B cell (primary cell): ENCODE results near the gene DNASE1L3. TPM values are rescaled to one million over a fixed set of nuclear protein-coding genes. Genes with fewer than 3 reads are reported as not detected.

Source experiments
- ATAC-seq: fragments of 200-7000 bp; cut with Tn5 transposase; one replicate; pipeline ENCODE4 v1.10.0; 2021; ENCODE audit warnings: low read depth, mild to moderate bottlenecking, moderate number of reproducible peaks, moderate library complexity
- CTCF ChIA-PET: fragments of 350-600 bp; sonication (Branson Sonifier 250); formaldehyde crosslinking; loops from one replicate; lab custom pipeline; 2021; ENCODE audit warnings: antibody characterized with exemption, inconsistent platforms; lab: Charles Lee
- POLR2A ChIA-PET: fragments of 350-600 bp; sonication (Branson Sonifier 250); formaldehyde crosslinking; loops from one replicate; lab custom pipeline; 2021; ENCODE audit warnings: antibody characterized with exemption; lab: Charles Lee
- DNase-seq: peaks from one replicate; pipeline ENCODE4 v3.0.0; 2013
- H2AFZ ChIP-seq: 2 replicates; pipeline ENCODE4 v1.6.1; 2012; ENCODE audit warnings: mild to moderate bottlenecking, low read depth, low read length; ENCODE audit not compliant: insufficient read depth, poor library complexity, severe bottlenecking
- H3K27ac ChIP-seq, 2 donors: 1 replicate in 1 of 2; 2 replicates in 1 of 2; pipeline ENCODE4 v1.5.1; 2012 to 2013; ENCODE audit warnings: low read length in 2 of 2, mild to moderate bottlenecking in 2 of 2, moderate library complexity in 1 of 2
- H3K27me3 ChIP-seq, 4 experiments: fragments of 200-600 bp in 1 of 4; sonication (generic) in 1 of 4; replicated peaks in 1 of 4; 1 replicate in 2 of 4; 2 replicates in 2 of 4; pipeline versions ENCODE4 v1.6.1 to v1.7.0; 2013 to 2016; ENCODE audit warnings: low read length in 3 of 4, mild to moderate bottlenecking in 2 of 4, mixed read lengths in 1 of 4, moderate library complexity in 1 of 4; ENCODE audit not compliant: insufficient read depth in 4 of 4, control insufficient read depth in 3 of 4; ENCODE audit errors: control extremely low read depth in 1 of 4
- H3K36me3 ChIP-seq, 2 experiments: replicated peaks in 1 of 2; 1 replicate in 1 of 2; 2 replicates in 1 of 2; pipeline versions ENCODE4 v1.6.1 to v1.7.1; 2013; ENCODE audit warnings: low read length in 1 of 2; ENCODE audit not compliant: insufficient read depth in 2 of 2, control insufficient read depth in 1 of 2; ENCODE audit errors: control extremely low read depth in 1 of 2, extremely low read depth in 1 of 2
- H3K4me1 ChIP-seq, 2 donors: fragments of 200-600 bp in 1 of 2; sonication (generic) in 1 of 2; 1 replicate in 1 of 2; 2 replicates in 1 of 2; pipeline versions ENCODE4 v1.5.1 to v1.6.1; 2013 to 2017; ENCODE audit warnings: low read length in 2 of 2; ENCODE audit not compliant: control insufficient read depth in 2 of 2, insufficient read depth in 2 of 2
- H3K4me2 ChIP-seq: replicated peaks from 2 replicates; pipeline ENCODE3; 2012; ENCODE audit warnings: mild to moderate bottlenecking, low read depth, low read length; ENCODE audit not compliant: poor library complexity, severe bottlenecking
- H3K4me3 ChIP-seq, 5 experiments: fragments of 200-600 bp in 1 of 5; sonication (generic) in 1 of 5; 1 replicate in 3 of 5; 2 replicates in 2 of 5; pipeline versions ENCODE4 v1.5.1 to v1.7.0; 2011 to 2016; ENCODE audit warnings: low read length in 4 of 5, mild to moderate bottlenecking in 4 of 5, low read depth in 2 of 5, control low read depth in 1 of 5, moderate library complexity in 1 of 5; ENCODE audit not compliant: insufficient read depth in 1 of 5; ENCODE audit errors: control extremely low read depth in 1 of 5, extremely low read depth in 1 of 5
- H3K79me2 ChIP-seq: fragments of 200-600 bp; sonication (generic); one replicate; pipeline ENCODE4 v1.6.0; 2016; ENCODE audit warnings: low read length; ENCODE audit not compliant: control insufficient read depth, insufficient read depth
- H3K9ac ChIP-seq: fragments of 200-600 bp; sonication (generic); 2 replicates; pipeline ENCODE4 v1.6.1; 2017; ENCODE audit warnings: mild to moderate bottlenecking, low read length, moderate library complexity
- H3K9me3 ChIP-seq, 3 donors: one replicate each; pipeline versions ENCODE4 v1.6.1 to v1.7.1; 2013; ENCODE audit warnings: low read length in 2 of 3; ENCODE audit not compliant: control insufficient read depth in 2 of 3, insufficient read depth in 1 of 3; ENCODE audit errors: control extremely low read depth in 1 of 3
- H4K20me1 ChIP-seq: 2 replicates; pipeline ENCODE4 v1.6.0; 2012; ENCODE audit warnings: mild to moderate bottlenecking, low read length; ENCODE audit not compliant: insufficient read depth, control insufficient read depth, poor library complexity, severe bottlenecking
- H3K27ac Mint-ChIP-seq: one replicate; pipeline ENCODE4 v1.8.0; 2021; ENCODE audit warnings: mixed read lengths
- H3K27me3 Mint-ChIP-seq: one replicate; pipeline ENCODE4 v1.8.0; 2021; ENCODE audit warnings: mixed read lengths
- H3K4me1 Mint-ChIP-seq: one replicate; pipeline ENCODE4 v1.8.0; 2021; ENCODE audit warnings: mixed read lengths
- H3K4me3 Mint-ChIP-seq: one replicate; pipeline ENCODE4 v1.8.0; 2021; ENCODE audit warnings: mixed read lengths
- H3K9me3 Mint-ChIP-seq: one replicate; pipeline ENCODE4 v1.8.0; 2022; ENCODE audit warnings: mixed read lengths; ENCODE audit not compliant: insufficient read depth
- CTCF ChIP-seq: fragments of 200-600 bp; IDR thresholded peaks from one replicate; pipeline ENCODE4 v1.8.0; 2022; ENCODE audit warnings: antibody characterized with exemption, mild to moderate bottlenecking
- EZH2 ChIP-seq: IDR thresholded peaks from 2 replicates; pipeline ENCODE4 v1.6.1; 2012; ENCODE audit warnings: borderline replicate concordance, low read depth, mild to moderate bottlenecking, moderate library complexity, low read length; ENCODE audit not compliant: insufficient read depth, poor library complexity, severe bottlenecking
- WGBS: methylation state at CpG from one replicate; pipeline ENCODE4 v1.1.5; 2013; ENCODE audit warnings: missing lambda C conversion rate; ENCODE audit not compliant: insufficient coverage; 5-methylcytosine and 5-hydroxymethylcytosine counted together
- intact Hi-C: fragments of 100-400 bp; cut with micrococcal nuclease; formaldehyde crosslinking; loops from one replicate; pipeline ENCODE4 v1.10.0; 2022
- polyA plus RNA-seq: library from polyadenylated mRNA; depleted of rRNA; stranded (reverse); fragments of >200 nt; gene quantifications from 2 replicates; pipeline ENCODE4 v1.2.3, GENCODE V29; 2012
- total RNA-seq, 2 donors: library from RNA; stranded (reverse); fragments of 120-200 nt in 1 of 2; gene quantifications; 1 replicate in 1 of 2; 2 replicates in 1 of 2; pipeline versions ENCODE4 v1.2.3 to v1.2.4, GENCODE V29; 2013 to 2022

Gene DNASE1L3
- total and polyA plus RNA-seq, 2 donors (not counting 1 experiment from before 2014, with no cell fraction given): 0.39 to 2.6 TPM

- H3K9ac ChIP-seq: peak overlapping the region; percentile 14
- no peaks in the 10 kb centered on the region for H3K36me3 ChIP-seq
- peaks cover 55 to 62% of the 10 kb centered on the region in 2 donors for H3K4me1 ChIP-seq
- H4K20me1 ChIP-seq: no peaks in the 10 kb centered on the region
- DNase-seq (peak; percentile 84), ATAC-seq (peak; percentile 88)
- H3K27ac ChIP-seq: peak overlapping the region; percentile 84 to 86
- peak overlapping the region in 1 of 5 experiments; percentile 28 for H3K4me3 ChIP-seq
- POLR2A ChIA-PET: interaction anchor here (0.6 to 3.9 kb wide), 7 partner anchors 10 to 245 kb away, joined by 3 to 23 read pairs (median 3); no protein-coding TSS in a partner anchor
- peak overlapping the region; percentile 65 for H3K4me2 ChIP-seq
- H3K9me3 Mint-ChIP-seq: no peaks in the 10 kb centered on the region
- TF ChIP-seq CTCF (peak; percentile 50), EZH2 (no peak)
- no peaks in the 10 kb centered on the region for H3K79me2 ChIP-seq
- H3K27me3 ChIP-seq: no peaks in the 10 kb centered on the region
- peak overlapping the region; percentile 96 for H3K27ac Mint-ChIP-seq
- intact Hi-C loops: loop anchor here (1.0 to 5.0 kb wide), 2 partner anchors 18 to 37 kb away; no protein-coding TSS in a partner anchor
- H3K4me1 Mint-ChIP-seq: peaks cover 56% of the 10 kb centered on the region
- CTCF ChIA-PET: interaction anchor here (0.6 to 12.6 kb wide), 15 partner anchors 10 to 214 kb away, joined by 3 to 336 read pairs (median 12); partner anchors contain the start of genes HTD2 and RPP14
- peak overlapping the region; percentile 20 for H2AFZ ChIP-seq
- H3K4me3 Mint-ChIP-seq: peak overlapping the region; percentile 78
- no peaks in the 10 kb centered on the region for H3K27me3 Mint-ChIP-seq
- H3K9me3 ChIP-seq: no peaks in the 10 kb centered on the region
- WGBS: 35% methylated on average over 4 of the region's 7 CpGs
Observed at GRCh38 chr3:58214484-58215316, 3.9 kb upstream of the DNASE1L3 start.

- no peaks in the 10 kb centered on the region for H3K79me2 ChIP-seq
- H4K20me1 ChIP-seq: no peaks in the 10 kb centered on the region
- no peaks in the 10 kb centered on the region for H3K9me3 ChIP-seq
- Mint-ChIP-seq H3K27me3 (no peaks in the 10 kb centered on the region), H3K27ac (peak overlapping the region; percentile 17), H3K4me1 (peaks cover 25% of the 10 kb centered on the region), H3K9me3 (no peaks in the 10 kb centered on the region), H3K4me3 (no peak overlapping the region)
- no peak for DNase-seq
- intact Hi-C loops: no loop called here
- no peak for TF ChIP-seq CTCF
- no peak for TF ChIP-seq EZH2
- ATAC-seq: no peak
- ChIA-PET POLR2A (no interaction called here), CTCF (interaction anchor here (0.8 to 12.6 kb wide), 4 partner anchors 9 to 96 kb away, joined by 3 to 336 read pairs (median 8); partner anchors contain the start of genes HTD2 and RPP14)
- H3K27ac ChIP-seq: no peak overlapping the region
- no peaks in the 10 kb centered on the region for H3K36me3 ChIP-seq
- H3K4me3 ChIP-seq: no peak overlapping the region
- H3K9ac ChIP-seq: no peak overlapping the region
- no peak overlapping the region for H3K4me2 ChIP-seq
- peaks cover 21 to 22% of the 10 kb centered on the region in 2 donors for H3K4me1 ChIP-seq
- no peaks in the 10 kb centered on the region for H3K27me3 ChIP-seq
- H2AFZ ChIP-seq: no peak overlapping the region
- 67% methylated on average over 3 of the region's 3 CpGs for WGBS
Observed at GRCh38 chr3:58209933-58210332, 839 bp downstream of the DNASE1L3 start.
